ENCODE data around the gene GPN3. TPM values are rescaled to one million over a fixed set of nuclear protein-coding genes. Genes with fewer than 3 reads are reported as not detected.
"Not testable (repeated sequence)": the region's sequence is repeated elsewhere in the genome, so short reads cannot be mapped to it uniquely, and the experiment has no call there.

Gene GPN3
- total RNA-seq, 4 donors from 2014 or later = 3.3 to 41.2 (median 16.4) TPM

DNA sequence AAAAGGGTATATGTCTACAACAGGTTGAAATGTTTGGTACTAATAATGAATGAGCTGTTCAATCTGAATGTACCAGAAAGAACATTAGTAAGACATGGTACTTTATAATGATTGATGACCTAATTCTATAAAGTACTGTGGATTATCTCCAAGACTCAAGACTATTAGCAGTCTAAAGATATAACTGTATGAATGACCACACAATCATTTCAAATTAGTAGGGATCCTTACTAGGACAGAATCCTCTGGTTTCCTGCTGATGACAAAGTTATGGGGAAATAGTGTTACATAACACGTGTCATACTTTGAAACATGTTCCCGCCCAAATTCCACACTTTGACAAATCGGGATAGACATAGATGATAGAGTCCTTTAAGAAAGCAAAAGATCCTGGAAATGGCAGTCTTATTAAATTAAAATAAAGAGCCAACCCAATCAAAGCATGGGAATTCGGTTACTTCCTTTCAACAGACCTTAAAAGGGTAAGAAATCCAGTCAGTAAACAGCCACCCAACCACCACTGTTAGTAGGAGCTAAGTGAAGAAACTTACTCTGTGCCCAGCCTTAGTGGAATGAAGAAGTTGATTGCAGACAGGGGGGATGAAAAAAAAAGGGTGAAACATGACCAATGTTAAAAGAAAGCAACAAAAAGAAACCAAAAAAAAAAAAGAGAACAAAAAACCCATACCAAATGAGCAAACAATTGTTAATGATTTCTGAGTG lies 31.1 kb upstream of the GPN3 start:
- Histone ChIP-seq H3K27ac (no peak overlapping the region), H3K4me1 (peaks cover 0 to 4% of the 10 kb centered on the region in 2 donors), H3K4me3 (no peak overlapping the region), H3K27me3 (no peaks in the 10 kb centered on the region), H3K36me3 (no peaks in the 10 kb centered on the region), H3K9me3 (no peaks in the 10 kb centered on the region)
- intact Hi-C loops (cut with DNase I; ENCODE audit: low total_unique reads) = no loop called here
- TF ChIP-seq POLR2A (IDR thresholded peaks at IDR 0.05) = no peak
- TF ChIP-seq, protein P1, sequence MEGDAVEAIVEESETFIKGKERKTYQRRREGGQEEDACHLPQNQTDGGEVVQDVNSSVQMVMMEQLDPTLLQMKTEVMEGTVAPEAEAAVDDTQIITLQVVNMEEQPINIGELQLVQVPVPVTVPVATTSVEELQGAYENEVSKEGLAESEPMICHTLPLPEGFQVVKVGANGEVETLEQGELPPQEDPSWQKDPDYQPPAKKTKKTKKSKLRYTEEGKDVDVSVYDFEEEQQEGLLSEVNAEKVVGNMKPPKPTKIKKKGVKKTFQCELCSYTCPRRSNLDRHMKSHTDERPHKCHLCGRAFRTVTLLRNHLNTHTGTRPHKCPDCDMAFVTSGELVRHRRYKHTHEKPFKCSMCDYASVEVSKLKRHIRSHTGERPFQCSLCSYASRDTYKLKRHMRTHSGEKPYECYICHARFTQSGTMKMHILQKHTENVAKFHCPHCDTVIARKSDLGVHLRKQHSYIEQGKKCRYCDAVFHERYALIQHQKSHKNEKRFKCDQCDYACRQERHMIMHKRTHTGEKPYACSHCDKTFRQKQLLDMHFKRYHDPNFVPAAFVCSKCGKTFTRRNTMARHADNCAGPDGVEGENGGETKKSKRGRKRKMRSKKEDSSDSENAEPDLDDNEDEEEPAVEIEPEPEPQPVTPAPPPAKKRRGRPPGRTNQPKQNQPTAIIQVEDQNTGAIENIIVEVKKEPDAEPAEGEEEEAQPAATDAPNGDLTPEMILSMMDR (IDR thresholded peaks at IDR 0.05) = no peak
- no peak for DNase-seq

DNA sequence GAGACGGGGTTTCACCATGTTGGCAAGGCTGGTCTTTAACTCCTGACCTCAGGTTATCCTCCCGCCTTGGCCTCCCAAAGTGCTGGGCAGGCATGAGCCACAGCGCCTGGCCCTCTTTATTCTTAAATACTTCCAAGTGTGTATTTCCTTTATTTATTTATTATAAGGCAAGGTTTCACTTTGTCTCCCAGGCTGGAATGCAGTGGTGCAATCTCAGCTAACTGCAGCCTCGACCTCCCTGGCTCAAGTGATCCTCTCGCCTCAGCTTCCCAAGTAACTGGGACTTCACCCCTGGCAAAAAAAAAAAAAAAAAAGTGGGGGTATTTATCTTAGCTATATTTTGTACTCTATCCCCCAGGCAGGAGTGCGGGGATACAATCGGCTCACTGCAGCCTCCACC lies 7.4 kb upstream of the GPN3 start:
- H3K36me3 ChIP-seq = no peaks in the 10 kb centered on the region
- no peaks in the 10 kb centered on the region for H3K27me3 ChIP-seq
- intact Hi-C loops (cut with DNase I; ENCODE audit: low total_unique reads) = no loop called here
- no peak for DNase-seq
- no peak for TF ChIP-seq POLR2A (IDR thresholded peaks at IDR 0.05)
- TF ChIP-seq, protein P1 (IDR thresholded peaks at IDR 0.05) = no peak
- no peaks in the 10 kb centered on the region for H3K4me1 ChIP-seq
- H3K9me3 ChIP-seq = no peaks in the 10 kb centered on the region
- no peak overlapping the region for H3K27ac ChIP-seq
- H3K4me3 ChIP-seq = no peak overlapping the region

DNA sequence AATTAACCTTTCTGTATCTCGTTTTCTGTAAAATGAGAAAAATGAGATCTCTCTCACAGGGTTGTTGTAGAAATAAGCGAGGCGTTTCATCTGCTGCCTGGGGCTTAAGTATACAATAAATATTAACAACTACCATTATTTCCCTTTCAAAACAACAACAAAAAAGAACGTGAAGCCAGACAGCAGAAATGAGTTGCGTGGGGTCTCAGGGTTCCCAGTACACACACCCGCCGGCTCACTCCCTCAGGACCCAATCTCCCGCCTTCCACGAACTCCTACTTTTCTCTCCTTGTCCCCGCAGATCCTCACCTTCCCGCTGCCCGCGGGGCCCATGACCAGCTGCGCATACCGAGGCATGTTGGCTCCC lies 227 bp downstream of the GPN3 start:
- H3K27me3 ChIP-seq = no peaks in the 10 kb centered on the region
- H3K4me1 ChIP-seq = peaks cover 9 to 15% of the 10 kb centered on the region in 2 donors
- H3K4me3 ChIP-seq = peak overlapping the region; percentile 81 to 85
- H3K27ac ChIP-seq = peak overlapping the region; percentile 97 to 99
- H3K36me3 ChIP-seq = no peaks in the 10 kb centered on the region
- no peaks in the 10 kb centered on the region for H3K9me3 ChIP-seq
- TF ChIP-seq POLR2A (IDR thresholded peaks at IDR 0.05) = no peak
- TF ChIP-seq, protein P1 (IDR thresholded peaks at IDR 0.05) = no peak
- intact Hi-C loops (cut with DNase I; ENCODE audit: low total_unique reads) = no loop called here
- DNase-seq = no peak

DNA sequence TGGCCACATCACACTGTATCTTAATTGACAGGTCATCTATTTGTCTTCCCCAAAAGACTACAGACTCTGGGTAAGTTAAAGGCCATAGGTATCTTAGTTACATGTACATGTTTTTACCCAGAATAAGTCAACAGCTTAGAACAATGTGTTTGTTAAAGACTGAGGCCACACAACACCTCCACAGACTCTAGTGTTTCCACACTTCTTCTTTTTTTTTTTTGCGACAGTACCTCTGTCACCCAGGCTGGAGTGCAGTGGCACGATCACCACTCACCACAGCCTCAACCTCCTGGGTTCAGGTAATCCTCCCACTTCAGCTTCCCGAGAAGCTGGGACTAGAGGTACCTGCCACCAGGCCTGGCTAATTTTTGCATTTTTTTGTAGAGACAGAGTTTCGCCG lies 1.3 kb downstream of the GPN3 start:
- Histone ChIP-seq H3K27me3 (no peaks in the 10 kb centered on the region), H3K36me3 (no peaks in the 10 kb centered on the region), H3K27ac (no peak overlapping the region), H3K4me3 (peak overlapping the region in 1 of 2 donors; percentile 85), H3K9me3 (no peaks in the 10 kb centered on the region), H3K4me1 (peaks cover 9 to 15% of the 10 kb centered on the region in 2 donors)
- DNase-seq = no peak
- intact Hi-C loops (cut with DNase I; ENCODE audit: low total_unique reads) = no loop called here
- no peak for TF ChIP-seq POLR2A (IDR thresholded peaks at IDR 0.05)
- TF ChIP-seq, protein P1 (IDR thresholded peaks at IDR 0.05) = no peak

DNA sequence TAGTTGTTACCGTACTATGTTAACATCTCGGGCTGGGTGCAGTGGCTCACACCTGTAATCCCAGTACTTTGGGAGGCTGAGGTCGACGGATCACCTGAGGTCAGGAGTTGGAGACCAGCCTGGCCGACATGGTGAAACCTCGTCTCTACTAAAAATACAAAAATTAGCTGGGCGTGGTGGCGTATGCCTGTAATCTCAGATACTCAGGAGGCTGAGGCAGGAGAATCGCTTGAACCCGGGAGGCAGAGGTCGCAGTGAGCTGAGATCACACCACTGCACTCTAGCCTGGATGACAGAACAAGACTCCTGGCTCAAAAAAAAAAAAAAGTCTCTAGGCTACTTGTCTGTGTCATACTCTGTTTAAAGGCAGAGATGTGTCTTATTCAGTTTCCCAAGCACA lies 2.3 kb downstream of the GPN3 start:
- H3K9me3 ChIP-seq; H3K36me3 ChIP-seq; H3K4me3 ChIP-seq; H3K27me3 ChIP-seq; DNase-seq; intact Hi-C loops (cut with DNase I; ENCODE audit: low total_unique reads); H3K27ac ChIP-seq: not testable (repeated sequence)
- H3K4me1 ChIP-seq = peaks cover 9 to 15% of the 10 kb centered on the region in 2 donors
